VCaP (cell line): ENCODE data around the gene CLIC5.

Experiments
- H3K27ac ChIP-seq: fragments of 450-650 bp; 2 replicates; pipeline ENCODE4 v1.5.1; 2017
- TF ChIP-seq, protein P1 (sequence below): fragments of 450-650 bp; conservative IDR thresholded peaks from 2 replicates; pipeline ENCODE4 v1.5.1; 2017; ENCODE audit warnings: mild to moderate bottlenecking, moderate library complexity

Gene CLIC5

DNA sequence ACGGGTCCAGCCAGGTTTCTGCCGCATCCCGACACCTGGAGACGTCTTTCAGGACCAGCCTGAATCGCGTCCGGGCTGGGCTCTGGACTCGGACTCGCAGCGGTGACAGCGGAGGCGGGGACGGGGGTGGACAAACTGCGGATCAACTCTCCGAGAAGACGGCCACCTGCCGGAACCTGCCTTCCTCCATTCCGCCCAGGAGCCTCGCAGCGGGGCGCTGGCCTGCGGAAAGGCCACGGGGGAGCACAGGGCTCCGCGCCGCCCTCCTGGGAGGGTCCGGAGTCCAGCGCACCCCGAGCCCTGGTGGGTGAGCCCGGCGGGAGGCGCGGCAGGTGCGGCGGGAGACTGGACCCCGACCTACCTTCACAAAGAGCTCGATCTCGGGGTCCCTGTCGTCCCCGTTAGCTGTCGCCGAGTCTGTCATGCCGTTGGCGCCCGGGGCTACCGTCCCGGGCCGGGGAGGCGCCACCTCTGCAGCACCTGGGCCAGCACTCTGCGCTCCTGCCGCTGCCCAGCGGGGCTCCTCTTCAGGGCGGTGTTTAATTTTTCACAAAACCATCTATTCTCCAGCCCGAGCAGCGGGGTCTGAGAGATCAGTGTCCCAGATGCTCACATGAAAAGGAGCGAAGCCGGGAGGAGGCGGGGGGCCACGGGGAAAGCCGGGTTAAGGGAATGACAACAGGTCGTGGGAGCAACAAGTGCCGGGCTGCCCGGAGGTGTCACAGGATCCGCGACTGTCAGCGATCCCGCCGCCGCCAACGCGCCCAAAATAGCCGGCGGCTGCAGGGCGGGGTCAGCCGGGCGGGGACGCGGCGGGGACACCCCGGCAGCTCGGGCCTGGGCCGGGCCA lies at the start of gene CLIC5:
CLIC5 (minus strand) TSS at position 742 of the 850 bp plus-strand sequence; CDS start at position 424, 318 bp downstream.
- TF ChIP-seq, protein P1, sequence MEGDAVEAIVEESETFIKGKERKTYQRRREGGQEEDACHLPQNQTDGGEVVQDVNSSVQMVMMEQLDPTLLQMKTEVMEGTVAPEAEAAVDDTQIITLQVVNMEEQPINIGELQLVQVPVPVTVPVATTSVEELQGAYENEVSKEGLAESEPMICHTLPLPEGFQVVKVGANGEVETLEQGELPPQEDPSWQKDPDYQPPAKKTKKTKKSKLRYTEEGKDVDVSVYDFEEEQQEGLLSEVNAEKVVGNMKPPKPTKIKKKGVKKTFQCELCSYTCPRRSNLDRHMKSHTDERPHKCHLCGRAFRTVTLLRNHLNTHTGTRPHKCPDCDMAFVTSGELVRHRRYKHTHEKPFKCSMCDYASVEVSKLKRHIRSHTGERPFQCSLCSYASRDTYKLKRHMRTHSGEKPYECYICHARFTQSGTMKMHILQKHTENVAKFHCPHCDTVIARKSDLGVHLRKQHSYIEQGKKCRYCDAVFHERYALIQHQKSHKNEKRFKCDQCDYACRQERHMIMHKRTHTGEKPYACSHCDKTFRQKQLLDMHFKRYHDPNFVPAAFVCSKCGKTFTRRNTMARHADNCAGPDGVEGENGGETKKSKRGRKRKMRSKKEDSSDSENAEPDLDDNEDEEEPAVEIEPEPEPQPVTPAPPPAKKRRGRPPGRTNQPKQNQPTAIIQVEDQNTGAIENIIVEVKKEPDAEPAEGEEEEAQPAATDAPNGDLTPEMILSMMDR, result no peak
- H3K27ac ChIP-seq, result peak within 1 kb of the TSS; percentile 11; the same call in 1 of the 2 replicates

DNA sequence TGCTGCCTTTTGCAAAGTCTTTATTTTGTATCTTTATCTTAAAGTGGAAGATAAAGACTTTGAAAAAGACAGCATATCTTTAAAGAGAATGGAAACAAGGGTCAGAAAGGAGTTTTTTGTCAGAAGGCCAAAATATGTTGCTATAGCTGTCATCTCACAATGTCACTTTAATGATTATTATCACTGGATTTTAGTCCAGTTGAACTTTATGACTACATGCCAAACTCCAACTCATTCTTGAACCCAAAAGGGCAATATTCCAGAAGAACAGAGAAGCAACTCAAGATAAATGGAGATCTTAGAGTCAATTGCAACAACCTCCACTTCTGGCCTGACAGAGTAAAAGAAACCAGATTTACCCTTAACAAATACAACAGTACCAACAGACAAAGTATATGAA lies 47.3 kb upstream of the CLIC5 start:
- TF ChIP-seq, protein P1, result no peak
- peak overlapping the region; percentile 57 for H3K27ac ChIP-seq

DNA sequence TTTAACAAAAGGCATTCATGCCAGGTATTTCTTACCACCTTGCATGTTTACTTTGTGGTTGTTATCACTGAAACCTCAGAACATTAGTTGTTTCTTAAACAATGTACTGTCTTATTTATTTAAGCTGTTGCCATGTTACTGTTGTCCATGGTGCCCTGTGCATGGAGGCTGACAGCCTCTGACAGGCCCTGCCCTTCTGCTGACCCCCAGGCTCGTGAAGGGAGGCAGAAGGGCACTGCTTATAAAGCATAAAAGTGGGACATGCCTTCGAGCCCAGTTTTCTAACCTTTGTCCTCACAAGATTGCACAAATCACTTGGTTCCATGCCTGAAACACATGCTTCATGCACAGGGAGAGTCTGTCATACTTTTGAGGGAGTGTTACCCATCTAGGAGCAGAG lies 46.7 kb upstream of the CLIC5 start:
- TF ChIP-seq, protein P1, result no peak
- peak overlapping the region; percentile 57 for H3K27ac ChIP-seq

GRCh38 chr6:46061497-46061896 lies 45.8 kb upstream of the CLIC5 start:
- TF ChIP-seq, protein P1, result no peak
- H3K27ac ChIP-seq, result peak overlapping the region; percentile 57

GRCh38 chr6:46059608-46060007 lies 43.9 kb upstream of the CLIC5 start:
- no peak overlapping the region for H3K27ac ChIP-seq
- TF ChIP-seq, protein P1, result no peak

DNA sequence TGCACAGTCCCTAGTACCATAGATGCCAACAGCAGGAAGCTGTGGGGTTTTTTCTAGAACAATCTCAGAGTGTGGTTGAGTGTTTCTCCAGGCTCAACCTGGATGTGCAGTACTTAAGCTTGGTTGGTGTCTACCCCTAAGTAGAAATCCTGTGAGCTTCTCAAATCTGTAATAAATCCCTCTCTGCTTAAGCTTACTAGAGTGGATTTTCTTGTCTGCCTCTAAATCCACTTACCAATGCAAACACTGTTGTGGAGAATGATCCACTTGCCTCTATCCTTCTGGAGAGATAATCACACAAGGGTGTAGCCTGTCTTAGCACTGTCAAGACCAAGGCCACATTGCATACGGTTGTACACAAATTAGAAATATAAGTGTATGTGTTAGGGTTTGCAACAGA lies 43.3 kb upstream of the CLIC5 start:
- TF ChIP-seq, protein P1, result no peak

GRCh38 chr6:46057792-46058191 lies 42.1 kb upstream of the CLIC5 start:
- no peak overlapping the region for H3K27ac ChIP-seq
- TF ChIP-seq, protein P1, result no peak

More for the DNA sequence above, 43.3 kb upstream of the CLIC5 start:
- H3K27ac ChIP-seq, result no peak overlapping the region
